Astrocyte (in vitro differentiated cells and primary cell): Measurements from ENCODE around the gene PEX11B. TPM values are rescaled to one million over a fixed set of nuclear protein-coding genes. Genes with fewer than 3 reads are reported as not detected.

Source experiments
- DNase-seq: peaks from one replicate; pipeline ENCODE4 v3.0.0-alpha.2; 2010; ENCODE audit warnings: low read depth
- FAIRE-seq: peaks from 2 replicates; lab custom pipeline; 2011; peaks lifted over from hg19 to GRCh38; lab: Jason Lieb, UNC
- H2AFZ ChIP-seq: 2 replicates; pipeline ENCODE4 v1.6.0; 2012; ENCODE audit warnings: low read depth, low read length, inconsistent platforms
- H3K27ac ChIP-seq: 2 replicates; pipeline ENCODE4 v1.5.1; 2011; ENCODE audit warnings: low read depth, low read length, inconsistent platforms
- H3K27me3 ChIP-seq: 2 replicates; pipeline ENCODE4 v1.6.0; 2011; ENCODE audit warnings: low read length, inconsistent platforms; ENCODE audit not compliant: insufficient read depth
- H3K36me3 ChIP-seq: 2 replicates; pipeline ENCODE4 v1.5.1; 2011; ENCODE audit warnings: low read length, inconsistent platforms; ENCODE audit not compliant: insufficient read depth
- H3K4me1 ChIP-seq: 2 replicates; pipeline ENCODE4 v1.5.1; 2011; ENCODE audit warnings: low read length, inconsistent platforms; ENCODE audit not compliant: insufficient read depth
- H3K4me2 ChIP-seq: 2 replicates; pipeline ENCODE4 v1.6.0; 2012; ENCODE audit warnings: low read length, inconsistent platforms
- H3K4me3 ChIP-seq: 2 replicates; pipeline ENCODE4 v1.5.1; 2011; ENCODE audit warnings: low read depth, mild to moderate bottlenecking, low read length, inconsistent platforms; ENCODE audit not compliant: insufficient read depth
- H3K79me2 ChIP-seq: 2 replicates; pipeline ENCODE4 v1.6.0; 2012; ENCODE audit warnings: mild to moderate bottlenecking, low read length, inconsistent platforms; ENCODE audit not compliant: insufficient read depth
- H3K9ac ChIP-seq: 2 replicates; pipeline ENCODE4 v1.6.0; 2012; ENCODE audit warnings: mild to moderate bottlenecking, low read length, inconsistent platforms
- H3K9me3 ChIP-seq: 2 replicates; pipeline ENCODE4 v1.5.1; 2012; ENCODE audit warnings: low read depth, mild to moderate bottlenecking, low read length, inconsistent platforms; ENCODE audit not compliant: insufficient read depth
- H4K20me1 ChIP-seq: 2 replicates; pipeline ENCODE4 v1.6.0; 2012; ENCODE audit warnings: low read length, inconsistent platforms; ENCODE audit not compliant: insufficient read depth
- H3K27ac Mint-ChIP-seq: one replicate; pipeline ENCODE4 v1.8.0; 2021; ENCODE audit warnings: mild to moderate bottlenecking, mixed read lengths; ENCODE audit not compliant: unreplicated experiment
- H3K27me3 Mint-ChIP-seq: one replicate; pipeline ENCODE4 v1.8.0; 2021; ENCODE audit warnings: low read depth, mixed read lengths; ENCODE audit not compliant: unreplicated experiment
- H3K36me3 Mint-ChIP-seq: one replicate; pipeline ENCODE4 v1.8.0; 2021; ENCODE audit warnings: low read depth, mixed read lengths; ENCODE audit not compliant: unreplicated experiment
- H3K4me1 Mint-ChIP-seq: one replicate; pipeline ENCODE4 v1.8.0; 2021; ENCODE audit warnings: low read depth, mixed read lengths; ENCODE audit not compliant: unreplicated experiment
- H3K4me3 Mint-ChIP-seq: one replicate; pipeline ENCODE4 v1.8.0; 2021; ENCODE audit warnings: mild to moderate bottlenecking, moderate library complexity, mixed read lengths; ENCODE audit not compliant: unreplicated experiment
- H3K9me3 Mint-ChIP-seq: one replicate; pipeline ENCODE4 v1.8.0; 2021; ENCODE audit warnings: mild to moderate bottlenecking, mixed read lengths; ENCODE audit not compliant: unreplicated experiment
- CTCF ChIP-seq: IDR thresholded peaks from 2 replicates; pipeline ENCODE4 v1.5.1; 2011; ENCODE audit warnings: low read depth, mild to moderate bottlenecking, inconsistent platforms, low read length, moderate library complexity; ENCODE audit not compliant: insufficient read depth
- EZH2 ChIP-seq: IDR thresholded peaks from 2 replicates; pipeline ENCODE4 v1.6.1; 2012; ENCODE audit warnings: mild to moderate bottlenecking, low read length, inconsistent platforms; ENCODE audit not compliant: insufficient read depth
- total RNA-seq: library from RNA; stranded (reverse); gene quantifications from 2 replicates; pipeline ENCODE4 v1.2.1, GENCODE V29; 2021

Gene PEX11B
- total RNA-seq, 1 donor from 2014 or later: 20.7 TPM

GRCh38 chr1:145895471-145895870, 23.0 kb downstream of the PEX11B start:
- TF ChIP-seq EZH2 (no peak), CTCF (no peak)
- H3K27ac Mint-ChIP-seq: no peak overlapping the region
- peaks cover 11% of the 10 kb centered on the region for H3K27me3 Mint-ChIP-seq
- no peak overlapping the region for H2AFZ ChIP-seq
- no peak overlapping the region for H3K4me3 Mint-ChIP-seq
- H3K4me2 ChIP-seq: no peak overlapping the region
- no peak overlapping the region for H3K27ac ChIP-seq
- H3K9me3 Mint-ChIP-seq: no peaks in the 10 kb centered on the region
- H3K4me1 Mint-ChIP-seq: peaks cover 25% of the 10 kb centered on the region
- FAIRE-seq: no peak
- H3K36me3 ChIP-seq: no peaks in the 10 kb centered on the region
- H4K20me1 ChIP-seq: no peaks in the 10 kb centered on the region
- no peaks in the 10 kb centered on the region for H3K9me3 ChIP-seq
- H3K9ac ChIP-seq: no peak overlapping the region
- no peak overlapping the region for H3K4me3 ChIP-seq
- H3K36me3 Mint-ChIP-seq: peaks cover 5% of the 10 kb centered on the region
- no peaks in the 10 kb centered on the region for H3K27me3 ChIP-seq
- H3K4me1 ChIP-seq: peaks cover 24% of the 10 kb centered on the region
- no peaks in the 10 kb centered on the region for H3K79me2 ChIP-seq
- no peak for DNase-seq

GRCh38 chr1:145893306-145894055, 25.0 kb downstream of the PEX11B start:
- Histone ChIP-seq H3K27me3 (no peaks in the 10 kb centered on the region), H3K9ac (no peak overlapping the region), H3K79me2 (no peaks in the 10 kb centered on the region), H3K36me3 (no peaks in the 10 kb centered on the region), H3K4me2 (peak overlapping the region; percentile 77), H4K20me1 (no peaks in the 10 kb centered on the region), H3K4me3 (no peak overlapping the region), H2AFZ (no peak overlapping the region), H3K4me1 (peaks cover 24% of the 10 kb centered on the region), H3K27ac (no peak overlapping the region), H3K9me3 (no peaks in the 10 kb centered on the region)
- no peak overlapping the region for H3K27ac Mint-ChIP-seq
- H3K4me1 Mint-ChIP-seq: peaks cover 20% of the 10 kb centered on the region
- DNase-seq (no peak), FAIRE-seq (no peak)
- TF ChIP-seq EZH2 (no peak), CTCF (no peak)
- no peak overlapping the region for H3K4me3 Mint-ChIP-seq
- H3K27me3 Mint-ChIP-seq: peaks cover 11% of the 10 kb centered on the region
- peaks cover 8% of the 10 kb centered on the region for H3K36me3 Mint-ChIP-seq
- H3K9me3 Mint-ChIP-seq: no peaks in the 10 kb centered on the region

- Histone ChIP-seq H3K4me2 (peak overlapping the region; percentile 77), H3K27me3 (no peaks in the 10 kb centered on the region), H3K9me3 (no peaks in the 10 kb centered on the region), H3K36me3 (no peaks in the 10 kb centered on the region), H3K4me1 (peaks cover 24% of the 10 kb centered on the region), H3K4me3 (peak overlapping the region; percentile 11), H2AFZ (peak overlapping the region; percentile 15), H3K27ac (peak overlapping the region; percentile 86), H4K20me1 (no peaks in the 10 kb centered on the region), H3K9ac (peak overlapping the region; percentile 51), H3K79me2 (no peaks in the 10 kb centered on the region)
- peaks cover 17% of the 10 kb centered on the region for H3K4me1 Mint-ChIP-seq
- no peaks in the 10 kb centered on the region for H3K9me3 Mint-ChIP-seq
- peaks cover 8% of the 10 kb centered on the region for H3K36me3 Mint-ChIP-seq
- H3K27me3 Mint-ChIP-seq: peaks cover 11% of the 10 kb centered on the region
- FAIRE-seq (no peak), DNase-seq (peak; percentile 59)
- TF ChIP-seq CTCF (no peak), EZH2 (no peak)
- H3K4me3 Mint-ChIP-seq: peak overlapping the region; percentile 69
- H3K27ac Mint-ChIP-seq: peak overlapping the region; percentile 94
Observed at GRCh38 chr1:145892486-145893087, 25.9 kb downstream of the PEX11B start.
